A673 (cell line): ENCODE results near the gene STRBP. TPM values are rescaled to one million over a fixed set of nuclear protein-coding genes. Genes with fewer than 3 reads are reported as not detected.

Experiments
- BruUV-seq: library from RNA; stranded (reverse); fragments of 400-500 nt; replicated peaks from 2 replicates; lab custom pipeline; 2021; lab: Mats Ljungman, UMichigan
- CTCF ChIA-PET: fragments of 300-600 bp; sonication (Branson Sonifier 250); formaldehyde crosslinking; loops from one replicate; lab custom pipeline; 2022; ENCODE audit warnings: antibody characterized with exemption; lab: Charles Lee
- POLR2A ChIA-PET: fragments of 300-600 bp; sonication (Branson Sonifier 250); formaldehyde crosslinking; loops from one replicate; lab custom pipeline; 2022; ENCODE audit warnings: antibody characterized with exemption; ENCODE audit not compliant: low non-redundant PET; lab: Charles Lee
- DNase-seq: peaks from one replicate; pipeline ENCODE4 v3.0.0-alpha.2; 2015; ENCODE audit warnings: low spot score
- H3K27ac ChIP-seq: fragments of 200-600 bp; sonication (generic); 2 replicates; pipeline ENCODE4 v1.5.1; 2016; ENCODE audit warnings: mixed run types, low read depth, mild to moderate bottlenecking, mixed read lengths, antibody characterized with exemption, low read length; ENCODE audit not compliant: poor library complexity, severe bottlenecking
- H3K27me3 ChIP-seq: fragments of 200-600 bp; sonication (generic); replicated peaks from 2 replicates; pipeline ENCODE4 v1.6.1; 2017; ENCODE audit warnings: mixed run types, low read depth, mild to moderate bottlenecking, mixed read lengths, antibody characterized with exemption, low read length; ENCODE audit not compliant: insufficient read depth, poor library complexity
- H3K36me3 ChIP-seq: fragments of 200-600 bp; sonication (generic); 2 replicates; pipeline ENCODE4 v1.6.1; 2016; ENCODE audit warnings: mixed run types, mild to moderate bottlenecking, mixed read lengths, antibody characterized with exemption, low read length; ENCODE audit not compliant: insufficient read depth, poor library complexity, severe bottlenecking
- H3K4me1 ChIP-seq: fragments of 200-600 bp; sonication (generic); 2 replicates; pipeline ENCODE4 v1.6.1; 2017; ENCODE audit warnings: mixed run types, mild to moderate bottlenecking, mixed read lengths, antibody characterized with exemption, low read length; ENCODE audit not compliant: insufficient read depth, poor library complexity, severe bottlenecking
- H3K4me3 ChIP-seq: fragments of 200-600 bp; sonication (generic); 2 replicates; pipeline ENCODE4 v1.5.1; 2016; ENCODE audit warnings: low read depth, mixed run types, mild to moderate bottlenecking, mixed read lengths, low read length; ENCODE audit not compliant: poor library complexity, severe bottlenecking
- H3K9me3 ChIP-seq: fragments of 200-600 bp; sonication (generic); 2 replicates; pipeline ENCODE4 v1.6.1; 2016; ENCODE audit warnings: mixed run types, low read depth, mild to moderate bottlenecking, mixed read lengths, antibody characterized with exemption, low read length; ENCODE audit not compliant: poor library complexity, severe bottlenecking
- CTCF ChIP-seq: fragments of 300-800, 200-600 bp; sonication (generic); conservative IDR thresholded peaks from 2 replicates; pipeline ENCODE4 v1.5.1; 2017; ENCODE audit warnings: low read depth, mild to moderate bottlenecking, antibody characterized with exemption, low read length, moderate library complexity, mixed read lengths
- EZH2 ChIP-seq: fragments of 200-600 bp; sonication (generic); IDR thresholded peaks from 2 replicates; pipeline ENCODE4 v1.6.1; 2017; ENCODE audit warnings: borderline replicate concordance, low read depth, mild to moderate bottlenecking, mixed read lengths, antibody characterized with exemption, low read length; ENCODE audit not compliant: poor library complexity, severe bottlenecking
- intact Hi-C: fragments of 100-400 bp; cut with micrococcal nuclease; formaldehyde crosslinking; loops from one replicate; pipeline ENCODE4 v1.10.0; 2022; ENCODE audit not compliant: unreplicated experiment
- total RNA-seq: library from RNA; stranded (reverse); gene quantifications from 2 replicates; pipeline ENCODE4 v1.2.3, GENCODE V29; 2021

The STRBP gene
- total RNA-seq, 1 experiment from 2014 or later, result 79.4 TPM

GRCh38 chr9:123232332-123232731 is 36.1 kb downstream of the STRBP start:
- no peak overlapping the region for H3K27ac ChIP-seq
- no peak for DNase-seq
- H3K36me3 ChIP-seq, result no peaks in the 10 kb centered on the region
- H3K9me3 ChIP-seq, result no peaks in the 10 kb centered on the region
- no peaks in the 10 kb centered on the region for H3K27me3 ChIP-seq
- intact Hi-C loops, result no loop called here
- H3K4me1 ChIP-seq, result peaks cover 5% of the 10 kb centered on the region
- ChIA-PET POLR2A (no interaction called here), CTCF (no interaction called here)
- BruUV-seq, result no TSS peak
- TF ChIP-seq EZH2, result no peak
- TF ChIP-seq CTCF, result no peak
- no peak overlapping the region for H3K4me3 ChIP-seq

- ChIA-PET POLR2A (no interaction called here), CTCF (no interaction called here)
- Histone ChIP-seq H3K4me3 (no peak overlapping the region), H3K36me3 (no peaks in the 10 kb centered on the region), H3K27me3 (no peaks in the 10 kb centered on the region), H3K9me3 (no peaks in the 10 kb centered on the region), H3K27ac (no peak overlapping the region), H3K4me1 (peaks cover 5% of the 10 kb centered on the region)
- DNase-seq, result no peak
- TF ChIP-seq CTCF, result no peak
- no TSS peak for BruUV-seq
- intact Hi-C loops, result no loop called here
Measured at GRCh38 chr9:123231421-123231820, 37.0 kb downstream of the STRBP start.

- BruUV-seq, result no TSS peak
- Histone ChIP-seq H3K27ac (no peak overlapping the region), H3K27me3 (no peaks in the 10 kb centered on the region), H3K4me1 (peaks cover 15% of the 10 kb centered on the region), H3K9me3 (no peaks in the 10 kb centered on the region), H3K36me3 (no peaks in the 10 kb centered on the region), H3K4me3 (no peak overlapping the region)
- TF ChIP-seq EZH2, result no peak
- no peak for TF ChIP-seq CTCF
- POLR2A ChIA-PET, result no interaction called here
- intact Hi-C loops, result no loop called here
- CTCF ChIA-PET, result no interaction called here
- no peak for DNase-seq
Measured at GRCh38 chr9:123228967-123229366, 39.4 kb downstream of the STRBP start.
